ENCODE results near the gene GRPEL1. TPM values are rescaled to one million over a fixed set of nuclear protein-coding genes. Genes with fewer than 3 reads are reported as not detected.

Gene GRPEL1
- total RNA-seq, 2 donors from 2014 or later: 18.5 to 25.5 TPM

- no peak for DNase-seq
- Mint-ChIP-seq H3K4me1 (no peaks in the 10 kb centered on the region), H3K4me3 (no peak overlapping the region), H3K9me3 (peaks cover 3% of the 10 kb centered on the region), H3K27ac (no peak overlapping the region), H3K27me3 (ENCODE audit: insufficient read depth) (peaks cover 31% of the 10 kb centered on the region), H3K36me3 (ENCODE audit: low read depth) (no peaks in the 10 kb centered on the region)
- 81 to 84% methylated on average over 3 to 9 of the region's 9 CpGs for WGBS, 2 experiments (ENCODE audit: insufficient coverage in 1 of 2, insufficient read length in 1 of 2)
- Histone ChIP-seq H3K4me1 (ENCODE audit: control insufficient read depth, insufficient read depth, low read length) (no peaks in the 10 kb centered on the region), H3K9ac (ENCODE audit: extremely low read depth, low read length, poor library complexity, severe bottlenecking) (no peak overlapping the region), H3K27ac (ENCODE audit: low read depth, low read length) (no peak overlapping the region), H3K36me3 (ENCODE audit: control insufficient read depth, insufficient read depth, low read length) (no peaks in the 10 kb centered on the region), H3K9me3 (ENCODE audit: control insufficient read depth, low read length) (no peaks in the 10 kb centered on the region), H3K4me3 (ENCODE audit: low read length) (no peak overlapping the region), H3K27me3 (ENCODE audit: control insufficient read depth, insufficient read depth, low read length, poor library complexity, severe bottlenecking) (peaks cover 16% of the 10 kb centered on the region)
- TF ChIP-seq CTCF (conservative IDR thresholded peaks at IDR 0.05): no peak
Observed at GRCh38 chr4:7074426-7074825, 6.6 kb upstream of the GRPEL1 start.

DNA sequence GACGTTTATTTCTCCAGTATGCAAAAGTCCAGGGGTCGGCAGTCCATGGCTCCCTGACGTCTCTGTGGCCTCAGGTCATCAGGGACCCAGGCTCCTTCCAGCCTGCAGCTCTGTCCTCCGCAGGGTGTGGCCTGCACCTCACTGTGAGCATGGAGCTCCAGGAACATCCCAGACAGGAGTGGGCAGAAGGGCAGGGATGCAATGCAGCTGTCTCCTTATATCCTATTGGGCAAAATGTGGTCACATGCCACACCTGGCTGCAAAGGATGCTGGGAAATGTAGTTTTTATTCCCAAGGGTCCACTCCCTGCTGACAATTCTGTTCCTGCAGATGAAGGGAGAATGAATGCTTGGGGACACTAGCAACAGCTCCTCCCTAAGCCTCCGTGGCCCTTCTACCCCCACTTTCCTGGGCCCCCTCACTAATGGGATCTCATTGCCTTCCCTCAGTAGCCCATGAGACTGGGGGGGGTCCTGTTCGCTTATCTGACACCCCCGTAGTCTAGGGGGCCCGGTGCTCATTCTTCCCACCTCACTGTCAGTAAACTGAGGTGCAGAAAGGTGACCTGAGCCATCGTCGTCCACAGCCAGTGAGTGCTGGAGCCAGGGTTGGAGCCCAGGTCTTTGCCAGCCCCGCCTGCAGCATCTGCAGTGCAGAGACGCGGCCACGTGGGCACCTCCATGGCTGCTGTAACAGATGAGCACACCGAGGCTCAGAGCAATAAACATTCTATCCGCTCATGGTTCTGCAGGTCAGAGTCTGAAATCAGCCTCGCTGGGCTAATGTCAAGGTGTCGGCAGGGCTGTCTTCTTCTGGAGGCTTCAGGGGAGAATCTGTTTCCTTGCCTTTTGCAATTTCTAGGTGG is 5.9 kb upstream of the GRPEL1 start:
- DNase-seq: peak; percentile 86
- no peaks in the 10 kb centered on the region for H3K9me3 ChIP-seq (ENCODE audit: control insufficient read depth, low read length)
- H3K27ac Mint-ChIP-seq: no peak overlapping the region
- no peak overlapping the region for H3K9ac ChIP-seq (ENCODE audit: extremely low read depth, low read length, poor library complexity, severe bottlenecking)
- H3K9me3 Mint-ChIP-seq: no peaks in the 10 kb centered on the region
- H3K36me3 Mint-ChIP-seq (ENCODE audit: low read depth): no peaks in the 10 kb centered on the region
- no peak for TF ChIP-seq CTCF (conservative IDR thresholded peaks at IDR 0.05)
- peaks cover 1% of the 10 kb centered on the region for H3K4me1 Mint-ChIP-seq
- no peak overlapping the region for H3K27ac ChIP-seq (ENCODE audit: low read depth, low read length)
- no peaks in the 10 kb centered on the region for H3K36me3 ChIP-seq (ENCODE audit: control insufficient read depth, insufficient read depth, low read length)
- H3K27me3 Mint-ChIP-seq (ENCODE audit: insufficient read depth): peaks cover 33% of the 10 kb centered on the region
- H3K4me3 ChIP-seq (ENCODE audit: low read length): no peak overlapping the region
- H3K4me3 Mint-ChIP-seq: no peak overlapping the region
- 77 to 78% methylated on average over 14 to 18 of the region's 18 CpGs for WGBS, 2 experiments (ENCODE audit: insufficient coverage in 1 of 2, insufficient read length in 1 of 2)
- H3K27me3 ChIP-seq (ENCODE audit: control insufficient read depth, insufficient read depth, low read length, poor library complexity, severe bottlenecking): peaks cover 22% of the 10 kb centered on the region
- no peaks in the 10 kb centered on the region for H3K4me1 ChIP-seq (ENCODE audit: control insufficient read depth, insufficient read depth, low read length)

DNA sequence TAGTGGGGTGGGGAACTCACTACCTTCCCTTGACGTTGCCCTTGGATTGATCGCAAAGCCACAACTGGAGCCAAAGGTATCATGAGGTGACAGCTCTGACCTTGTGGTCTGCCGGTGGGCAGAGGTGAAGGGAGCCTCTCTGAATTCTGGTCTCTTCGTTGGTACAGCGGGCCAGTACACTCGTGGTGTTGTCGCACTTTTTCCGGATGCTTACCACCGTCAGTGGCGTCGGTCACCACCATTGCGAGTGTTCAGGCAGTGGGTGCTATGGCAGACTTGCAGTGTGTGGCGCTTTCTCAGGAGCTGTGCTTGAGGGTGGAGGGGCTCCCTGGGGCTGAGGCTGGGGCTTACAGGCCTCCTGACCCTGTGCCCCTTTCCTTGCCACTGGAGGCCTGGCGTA is 5.2 kb upstream of the GRPEL1 start:
- Mint-ChIP-seq H3K27ac (no peak overlapping the region), H3K4me1 (peaks cover 3% of the 10 kb centered on the region)
- 91 to 92% methylated on average over 14 of the region's 14 CpGs for WGBS, 2 experiments (ENCODE audit: insufficient coverage in 1 of 2, insufficient read length in 1 of 2)

More for the DNA sequence above, 5.2 kb upstream of the GRPEL1 start:
- Histone ChIP-seq H3K27ac (ENCODE audit: low read depth, low read length) (no peak overlapping the region), H3K36me3 (ENCODE audit: control insufficient read depth, insufficient read depth, low read length) (no peaks in the 10 kb centered on the region), H3K9me3 (ENCODE audit: control insufficient read depth, low read length) (no peaks in the 10 kb centered on the region), H3K4me1 (ENCODE audit: control insufficient read depth, insufficient read depth, low read length) (no peaks in the 10 kb centered on the region), H3K27me3 (ENCODE audit: control insufficient read depth, insufficient read depth, low read length, poor library complexity, severe bottlenecking) (peaks cover 22% of the 10 kb centered on the region), H3K9ac (ENCODE audit: extremely low read depth, low read length, poor library complexity, severe bottlenecking) (no peak overlapping the region), H3K4me3 (ENCODE audit: low read length) (no peak overlapping the region)
- no peak for TF ChIP-seq CTCF (conservative IDR thresholded peaks at IDR 0.05)
- no peaks in the 10 kb centered on the region for H3K9me3 Mint-ChIP-seq
- DNase-seq: no peak
- H3K4me3 Mint-ChIP-seq: no peak overlapping the region
- H3K27me3 Mint-ChIP-seq (ENCODE audit: insufficient read depth): peaks cover 33% of the 10 kb centered on the region
- H3K36me3 Mint-ChIP-seq (ENCODE audit: low read depth): no peaks in the 10 kb centered on the region

Data from endodermal cell (in vitro differentiated cells).